Activated CD4-positive, alpha-beta T cell treated with anti-CD3 and anti-CD28 coated beads, Interleukin-2, amount 50 U/mL, for 24 hours (primary cell): Measurements from ENCODE around the gene DUSP12.
"Not testable (repeated sequence)": the region's sequence is repeated elsewhere in the genome, so short reads cannot be mapped to it uniquely, and the experiment has no call there.

Experiments
- DNase-seq, 2 donors: peaks; one replicate each; pipeline ENCODE4 v3.0.0-alpha.2; 2020; ENCODE audit warnings: low read depth in 1 of 2, low spot score in 1 of 2

Gene DUSP12

DNA sequence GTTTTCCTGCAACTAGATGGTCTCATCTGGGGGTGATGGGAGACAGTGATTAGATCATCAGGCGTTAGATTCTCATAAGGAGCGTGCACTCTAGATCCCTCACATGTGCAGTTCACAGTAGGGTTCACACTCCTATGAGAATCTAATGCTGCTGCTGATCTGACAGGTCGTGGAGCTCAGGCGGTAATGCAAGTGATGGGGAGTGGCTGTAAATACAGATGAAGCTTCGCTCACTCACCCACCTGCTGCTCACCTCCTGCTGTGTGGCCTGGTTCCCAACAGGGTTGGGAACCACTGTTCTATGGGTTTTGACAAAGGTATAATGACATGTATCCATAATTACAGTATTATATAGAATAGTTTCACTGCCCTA, 20.1 kb downstream of the DUSP12 start:
- not testable (repeated sequence) for DNase-seq

DNA sequence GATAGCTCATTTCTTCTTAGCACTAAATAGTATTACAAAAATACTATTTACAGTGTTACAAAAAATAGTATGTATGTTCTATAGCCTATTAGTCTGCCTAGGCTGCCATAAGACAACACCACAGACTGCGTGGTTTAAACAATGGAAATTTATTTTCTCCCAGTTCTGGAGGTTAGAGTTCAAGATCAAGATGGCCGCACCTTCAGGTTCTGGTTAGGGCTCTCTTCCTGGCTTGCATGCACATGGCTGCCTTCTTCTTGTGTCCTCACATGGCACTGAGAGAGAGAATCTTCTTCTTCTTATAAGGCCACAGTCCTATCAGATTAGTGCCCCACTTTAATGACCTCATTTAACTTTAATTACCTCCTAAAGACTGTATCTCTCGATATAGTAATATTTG, 20.7 kb downstream of the DUSP12 start:
- no peak for DNase-seq

DNA sequence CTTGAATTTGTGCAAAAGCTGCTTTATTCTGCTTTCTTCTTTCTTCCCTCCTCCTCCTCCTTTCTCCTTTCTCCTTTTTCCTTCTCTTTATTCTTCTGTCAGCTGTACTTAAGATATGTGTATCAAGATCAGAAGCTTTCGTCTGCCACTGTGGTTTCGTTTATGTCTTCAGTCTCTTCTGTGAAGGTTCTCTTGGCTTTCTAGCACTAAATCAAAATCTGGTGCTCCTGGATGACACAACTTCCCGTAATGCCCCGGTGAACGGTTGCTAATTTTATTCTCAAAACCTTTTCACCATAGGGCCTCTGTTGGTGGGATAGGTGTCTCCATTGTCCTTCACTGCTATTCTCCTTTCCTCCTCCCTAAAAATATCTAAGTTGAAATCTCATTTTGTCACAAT, 21.6 kb downstream of the DUSP12 start:
- DNase-seq, result no peak

DNA sequence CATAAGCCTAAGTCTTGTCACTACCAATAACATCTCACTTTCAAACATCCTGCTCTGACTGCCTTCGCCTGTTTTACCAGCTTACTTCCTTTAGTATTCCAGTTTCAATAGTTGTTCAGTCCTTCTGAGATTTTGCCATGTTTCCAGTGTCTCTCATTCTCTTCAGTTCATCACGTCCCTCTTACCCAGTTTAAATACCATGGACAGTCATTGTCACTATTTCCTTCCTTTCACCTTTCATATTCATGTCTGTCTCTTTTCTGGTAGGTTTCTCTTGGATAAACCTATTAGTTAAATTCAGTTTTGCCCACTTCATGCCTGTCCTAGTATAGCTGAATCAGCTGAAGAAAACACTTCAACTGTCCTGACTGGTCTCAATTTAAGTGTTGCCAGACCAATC, 22.4 kb downstream of the DUSP12 start:
- no peak for DNase-seq

GRCh38 chr1:161772397-161772796, 22.8 kb downstream of the DUSP12 start:
- no peak for DNase-seq

- DNase-seq, result no peak
These were observed 24.2 kb downstream of the DUSP12 start for GRCh38 chr1:161773791-161774190.

GRCh38 chr1:161777261-161777660, 27.7 kb downstream of the DUSP12 start:
- no peak for DNase-seq

DNA sequence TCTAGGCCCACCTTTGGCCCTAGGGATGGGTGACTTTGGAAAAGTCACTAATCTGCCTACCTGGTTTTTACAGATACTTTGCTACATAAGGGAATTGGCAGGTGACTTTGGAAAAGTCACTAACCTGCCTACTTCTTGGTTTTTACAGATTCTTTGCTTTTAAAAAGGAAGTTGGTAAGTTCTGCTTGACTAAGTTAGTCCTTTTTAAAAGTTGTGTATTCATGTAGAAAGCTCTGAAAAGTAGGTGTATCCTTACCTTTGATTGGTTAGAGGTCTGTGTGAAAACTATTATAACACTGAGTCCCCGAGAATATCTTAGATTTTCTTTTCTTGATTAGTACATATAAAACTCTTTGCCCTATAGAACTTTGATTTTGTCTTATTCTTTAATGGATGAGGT, 28.9 kb downstream of the DUSP12 start:
- no peak for DNase-seq

GRCh38 chr1:161779393-161779792, 29.8 kb downstream of the DUSP12 start:
- DNase-seq, result no peak

DNA sequence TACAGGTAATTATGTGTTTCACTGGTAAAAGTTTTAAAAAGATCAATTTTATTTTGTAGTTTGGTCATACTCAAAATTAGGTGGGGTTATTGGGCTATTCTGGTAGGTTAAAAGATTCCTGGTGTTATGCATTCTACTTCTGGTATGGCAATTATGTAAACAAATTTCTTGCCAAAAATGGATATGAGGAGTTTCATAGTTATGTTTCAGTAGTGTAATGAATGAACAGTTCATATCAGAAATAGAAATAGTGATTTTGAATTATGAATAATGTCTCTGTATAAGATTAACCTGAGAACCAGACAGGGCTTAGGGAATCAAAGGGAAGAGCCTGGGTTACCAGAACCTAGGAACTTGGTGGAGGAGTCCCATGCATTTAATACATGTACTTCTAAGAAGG, 32.4 kb downstream of the DUSP12 start:
- no peak for DNase-seq

- DNase-seq, result no peak
These were observed 33.3 kb downstream of the DUSP12 start for GRCh38 chr1:161782886-161783285.

GRCh38 chr1:161784968-161785367, 35.4 kb downstream of the DUSP12 start:
- DNase-seq, result no peak

DNA sequence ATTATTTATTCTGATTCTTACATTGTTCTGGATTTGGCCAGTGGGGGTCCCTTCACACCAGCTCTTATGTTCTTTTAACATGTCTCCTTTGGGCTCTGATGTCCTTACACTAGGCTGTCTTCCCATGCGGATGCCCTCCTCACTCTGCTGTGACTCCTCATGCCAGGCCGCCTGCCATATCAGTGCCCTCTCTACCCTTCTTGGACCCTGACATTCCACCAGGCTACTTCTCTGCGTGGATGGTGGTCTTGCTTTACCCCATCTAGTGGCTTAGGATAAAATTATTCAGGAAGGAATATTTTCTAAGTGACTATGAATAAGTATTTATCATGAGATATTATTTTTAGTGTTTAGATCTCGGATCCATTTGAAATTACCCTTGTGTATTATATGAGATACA, 37.8 kb downstream of the DUSP12 start:
- DNase-seq, result no peak

DNA sequence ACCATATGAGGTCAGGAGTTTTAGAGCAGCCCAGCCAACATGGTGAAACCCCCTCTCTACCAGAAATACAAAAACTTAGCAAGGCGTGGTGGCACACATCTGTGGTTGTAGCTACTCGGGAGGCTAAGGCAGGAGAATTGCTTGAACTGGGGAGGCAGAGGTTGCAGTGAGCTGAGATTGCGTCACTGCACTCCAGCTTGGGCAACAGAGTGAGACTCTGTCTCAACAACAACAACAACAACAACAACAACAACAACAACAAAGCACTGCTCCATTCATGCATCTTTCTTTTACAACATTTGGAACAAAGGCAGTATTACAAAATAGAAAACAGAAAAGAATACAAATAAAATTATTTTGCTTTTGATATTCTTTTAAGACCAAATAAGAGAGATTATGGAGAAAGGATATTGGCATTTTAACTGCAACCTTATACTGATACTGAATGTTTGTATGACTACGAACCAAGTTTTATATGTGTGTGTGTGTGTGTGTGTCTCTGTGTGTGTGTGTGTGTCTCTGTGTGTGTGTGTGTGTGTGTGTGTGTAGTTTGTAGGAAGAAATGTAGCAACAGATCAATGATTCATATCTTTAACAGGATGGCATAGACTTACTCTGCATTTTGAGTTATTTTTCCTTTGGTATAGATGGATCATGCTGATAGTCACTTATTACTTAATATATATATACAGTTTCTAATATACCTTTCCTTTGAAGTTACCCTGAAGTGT, 41.2 kb downstream of the DUSP12 start:
- DNase-seq, result no peak

DNA sequence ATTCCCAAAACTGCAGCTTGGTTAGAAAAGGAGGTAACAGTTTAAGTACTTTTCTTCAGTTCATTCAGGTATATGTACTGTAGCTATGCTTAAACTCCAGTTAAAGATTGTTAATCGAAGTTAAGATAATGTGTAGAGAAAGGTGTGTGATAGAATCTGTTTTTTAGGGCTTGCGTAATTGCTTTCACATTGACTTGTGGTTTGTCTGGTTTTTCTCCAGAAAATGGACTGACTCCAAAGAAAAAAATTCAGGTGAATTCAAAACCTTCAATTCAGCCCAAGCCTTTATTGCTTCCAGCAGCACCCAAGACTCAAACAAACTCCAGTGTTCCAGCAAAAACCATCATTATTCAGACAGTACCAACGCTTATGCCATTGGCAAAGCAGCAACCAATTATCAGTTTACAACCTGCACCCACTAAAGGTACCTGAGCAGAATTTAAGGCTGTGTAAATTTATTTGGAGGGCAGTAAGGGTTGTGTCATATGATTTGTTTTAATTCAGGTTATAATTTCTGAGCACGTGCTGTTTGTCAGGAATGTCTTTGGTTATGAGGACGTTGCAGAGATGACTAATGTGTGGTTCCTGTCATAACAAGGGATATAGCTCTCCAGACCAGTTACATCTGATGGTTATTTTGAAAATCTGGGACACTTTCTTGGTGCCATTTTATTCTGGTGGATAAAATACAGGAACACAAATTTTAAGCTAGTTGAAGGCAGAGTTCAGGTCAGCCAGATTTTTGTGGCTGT, 42.5 kb downstream of the DUSP12 start:
- no peak for DNase-seq

GRCh38 chr1:161792740-161793139, 43.2 kb downstream of the DUSP12 start:
- DNase-seq, result peak in 1 of 2 donors; percentile 16

GRCh38 chr1:161799792-161800191, 50.2 kb downstream of the DUSP12 start:
- DNase-seq, result no peak

DNA sequence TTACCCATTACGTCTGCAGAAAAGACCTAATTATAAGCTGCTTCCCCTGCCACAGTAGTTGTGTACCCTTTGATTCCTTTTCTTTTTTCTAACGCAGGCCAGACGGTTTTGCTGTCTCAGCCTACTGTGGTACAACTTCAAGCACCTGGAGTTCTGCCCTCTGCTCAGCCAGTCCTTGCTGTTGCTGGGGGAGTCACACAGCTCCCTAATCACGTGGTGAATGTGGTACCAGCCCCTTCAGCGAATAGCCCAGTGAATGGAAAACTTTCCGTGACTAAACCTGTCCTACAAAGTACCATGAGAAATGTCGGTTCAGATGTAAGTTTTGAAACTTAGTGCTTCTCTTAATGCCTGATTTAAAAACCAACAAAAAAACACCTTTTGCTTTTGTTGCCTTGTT, 52.4 kb downstream of the DUSP12 start:
- no peak for DNase-seq

DNA sequence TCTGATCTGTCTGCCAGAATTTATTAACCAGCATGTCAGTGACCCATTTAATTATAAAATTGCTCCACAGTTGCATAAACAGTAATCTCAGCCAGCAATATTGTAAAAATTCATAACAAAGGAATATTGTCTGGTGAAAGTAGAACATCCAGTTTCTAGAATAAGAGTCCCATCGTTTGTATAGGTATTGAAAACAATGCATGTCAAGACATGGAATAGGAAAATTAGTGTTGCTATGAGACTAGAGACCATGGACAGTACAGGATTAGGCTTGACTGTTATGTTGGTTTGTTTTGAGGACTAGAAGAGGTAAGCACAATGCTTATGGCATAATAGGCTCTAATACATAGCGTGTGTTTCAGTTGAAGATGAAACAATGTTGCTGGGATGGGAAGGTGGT, 53.6 kb downstream of the DUSP12 start:
- no peak for DNase-seq

- no peak for DNase-seq
These were observed 56.0 kb downstream of the DUSP12 start for GRCh38 chr1:161805399-161806197.
